GM18873 (cell line): Measurements from ENCODE around the gene GPHN.

Experiments
- ATAC-seq: cut with Tn5 transposase; IDR thresholded peaks from one replicate; pipeline ENCODE4 v1.9.1; 2021; ENCODE audit warnings: mild to moderate bottlenecking, moderate library complexity, moderate number of reproducible peaks; ENCODE audit not compliant: unreplicated experiment, low FRiP score

The GPHN gene

DNA sequence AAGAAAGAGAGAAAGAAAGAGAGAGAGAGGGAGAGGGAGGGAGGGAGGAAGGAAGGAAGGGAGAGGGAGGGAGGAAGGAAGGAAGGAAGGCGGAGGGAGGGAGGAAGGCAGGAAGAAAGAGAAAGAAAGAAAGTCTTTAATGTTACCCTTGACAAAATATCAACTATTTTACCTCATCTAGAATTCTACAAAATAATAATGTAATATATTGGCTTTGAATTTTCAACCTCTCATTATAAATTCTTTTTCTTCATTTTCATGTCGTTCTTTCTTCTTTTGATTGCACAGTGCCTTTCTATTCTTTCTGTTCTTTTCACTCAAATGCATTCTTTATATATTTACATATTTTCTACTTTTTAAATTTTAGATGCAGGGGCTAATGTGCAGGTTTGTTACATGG lies 621.8 kb downstream of the GPHN start:
- ATAC-seq: no peak

DNA sequence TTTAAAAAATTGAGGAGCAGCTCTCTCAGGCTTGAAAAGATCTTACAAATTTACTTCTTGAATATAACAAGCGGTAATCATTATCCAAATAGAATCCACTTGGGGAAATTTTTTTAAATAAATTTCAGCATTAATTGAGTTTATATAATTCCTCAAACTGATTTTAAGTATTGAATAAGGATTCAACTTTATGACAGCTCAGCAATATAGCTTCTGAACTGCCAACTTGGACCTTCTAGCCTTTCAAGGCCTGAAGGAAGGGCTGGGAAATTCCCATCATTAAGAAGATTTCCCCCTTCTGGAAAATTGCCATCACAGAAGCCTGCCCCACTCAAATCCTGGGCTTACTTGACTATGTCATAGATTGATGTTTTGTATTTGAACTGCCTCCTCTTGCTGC lies 623.7 kb downstream of the GPHN start:
- ATAC-seq: no peak

DNA sequence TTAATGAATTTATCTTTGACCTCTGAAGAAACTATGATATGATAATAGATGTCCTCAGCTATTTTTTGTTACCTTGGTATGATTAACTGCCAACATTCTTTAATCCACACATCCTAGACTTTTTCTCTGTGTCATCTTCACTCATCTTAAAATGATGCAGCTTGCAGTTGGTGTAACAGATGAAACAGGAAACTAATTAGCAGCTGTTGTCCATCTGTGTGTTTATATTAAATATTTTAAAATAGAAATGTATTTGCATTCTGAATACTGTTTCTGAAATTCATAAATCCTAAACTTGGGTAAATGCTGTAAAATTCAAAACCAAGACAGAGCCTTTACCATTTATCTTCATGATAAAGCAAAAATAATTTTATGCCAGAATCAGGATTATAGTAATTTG lies 625.2 kb downstream of the GPHN start:
- ATAC-seq: no peak

DNA sequence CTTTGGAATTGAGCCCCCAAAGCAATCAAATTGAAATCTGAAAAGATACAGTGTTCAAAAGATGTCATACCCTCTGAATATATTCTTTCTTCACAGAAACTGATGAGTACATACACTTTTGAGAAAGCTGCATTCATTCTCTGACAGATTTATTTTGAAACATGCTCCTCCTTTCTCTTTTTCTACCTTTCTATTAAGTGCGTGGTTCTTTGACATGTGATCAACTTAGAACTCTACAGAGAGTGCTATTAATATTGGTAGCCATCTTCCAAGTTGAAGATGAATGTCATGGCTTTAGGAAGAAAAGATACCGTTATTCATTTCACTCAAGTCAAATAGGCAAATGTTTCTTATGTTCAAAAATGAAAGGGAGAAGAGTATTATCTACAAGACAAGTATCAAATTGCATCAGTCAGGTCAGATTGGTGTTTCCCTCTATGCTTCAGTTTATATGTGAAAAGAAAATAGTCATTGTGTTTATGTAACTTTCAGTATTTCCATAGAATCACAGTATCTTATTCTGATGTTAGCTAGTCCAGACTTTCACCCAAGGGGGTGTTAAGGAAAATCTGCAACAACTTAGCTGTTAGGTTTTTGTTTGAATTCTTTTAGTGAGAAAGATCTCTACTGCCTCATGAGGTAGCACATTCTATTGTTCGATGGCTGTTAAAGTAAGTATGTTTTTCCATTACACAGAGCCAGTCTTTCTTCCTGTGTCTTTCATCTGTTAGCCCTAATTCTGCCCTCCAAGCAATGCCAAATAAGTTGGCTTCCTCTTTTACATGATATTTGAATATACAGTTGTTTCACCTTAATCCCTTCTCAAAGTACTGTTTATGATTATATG lies 625.9 kb downstream of the GPHN start:
- no peak for ATAC-seq

DNA sequence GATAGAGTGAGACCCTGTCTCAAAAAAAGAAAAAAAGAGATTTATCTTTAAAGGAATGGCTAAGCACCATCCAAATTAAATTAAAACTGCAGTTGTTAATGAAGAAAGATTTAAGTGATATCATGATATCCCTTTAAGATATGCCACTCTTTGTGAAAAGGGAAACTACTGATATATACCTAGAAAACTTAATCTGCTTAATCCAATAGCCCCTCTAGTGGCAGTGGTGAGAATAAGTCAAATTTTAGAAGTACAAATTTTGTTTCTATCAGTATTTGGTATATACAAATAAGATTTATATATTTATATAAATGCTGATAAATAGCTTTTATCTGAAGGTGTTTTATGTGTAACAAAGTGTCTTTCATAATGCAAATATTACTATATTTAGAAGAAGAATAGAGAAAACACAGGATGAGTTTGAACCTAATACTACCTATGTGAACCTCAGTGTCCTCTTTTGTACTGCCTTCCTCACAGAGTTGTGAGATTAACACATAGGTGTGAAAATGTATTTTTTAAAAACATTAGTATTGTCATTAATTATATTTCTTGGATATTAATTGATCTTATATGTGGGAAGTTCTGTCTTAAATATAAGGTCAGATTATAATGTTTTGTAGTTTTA lies 629.9 kb downstream of the GPHN start:
- no peak for ATAC-seq

DNA sequence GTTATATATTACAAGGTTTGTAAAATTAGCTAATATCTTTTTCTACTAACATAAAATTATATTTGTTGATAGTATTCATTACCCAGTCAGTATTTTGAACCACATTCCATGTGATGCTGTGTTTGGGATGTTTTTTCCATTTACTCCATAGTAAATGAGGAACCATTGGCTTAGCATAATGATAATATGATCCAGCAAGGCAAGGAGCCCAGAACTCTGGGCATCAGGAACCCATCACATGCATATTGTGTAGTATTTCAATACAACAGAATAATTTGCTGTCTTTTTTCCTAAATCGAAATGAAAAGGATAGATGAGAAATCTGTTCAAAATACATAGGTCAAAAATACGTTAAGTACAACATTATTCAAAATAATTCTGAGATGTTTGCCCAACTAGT lies 632.6 kb downstream of the GPHN start:
- ATAC-seq: no peak

DNA sequence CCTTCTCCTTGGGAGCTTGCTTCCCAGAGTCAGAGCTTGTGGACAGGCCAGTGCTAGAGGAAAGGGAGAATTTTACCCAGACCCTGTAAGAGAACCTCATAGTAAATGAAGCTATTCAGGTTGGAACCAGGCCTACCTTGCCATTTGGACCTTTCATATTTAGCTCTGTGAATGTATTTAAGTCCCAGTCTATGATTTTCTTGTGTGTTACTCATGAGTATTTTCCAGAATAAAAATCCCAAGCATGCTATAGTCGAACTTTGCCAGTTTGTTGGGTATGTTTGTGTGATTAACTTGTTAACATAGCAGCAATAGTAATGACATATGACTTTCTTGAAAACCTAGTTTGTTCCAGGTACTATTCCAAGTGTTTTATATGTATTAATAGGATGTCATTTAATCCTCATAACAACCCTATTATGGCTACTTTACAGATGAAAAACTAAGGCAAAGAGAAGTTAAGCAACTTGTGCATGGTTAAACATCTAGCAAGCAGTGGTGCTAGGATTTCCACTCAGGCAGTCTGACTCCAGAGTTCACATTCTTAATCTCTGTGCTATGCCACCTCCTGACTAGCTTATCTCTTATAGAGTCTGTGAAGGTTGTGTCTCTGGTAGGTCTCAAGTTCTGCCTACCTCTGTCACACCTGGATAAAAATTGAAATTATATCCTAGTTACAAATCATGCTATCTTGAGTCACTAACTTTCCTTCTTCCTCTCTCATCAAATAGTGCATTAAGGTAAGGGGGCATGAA lies 633.4 kb downstream of the GPHN start:
- no peak for ATAC-seq

DNA sequence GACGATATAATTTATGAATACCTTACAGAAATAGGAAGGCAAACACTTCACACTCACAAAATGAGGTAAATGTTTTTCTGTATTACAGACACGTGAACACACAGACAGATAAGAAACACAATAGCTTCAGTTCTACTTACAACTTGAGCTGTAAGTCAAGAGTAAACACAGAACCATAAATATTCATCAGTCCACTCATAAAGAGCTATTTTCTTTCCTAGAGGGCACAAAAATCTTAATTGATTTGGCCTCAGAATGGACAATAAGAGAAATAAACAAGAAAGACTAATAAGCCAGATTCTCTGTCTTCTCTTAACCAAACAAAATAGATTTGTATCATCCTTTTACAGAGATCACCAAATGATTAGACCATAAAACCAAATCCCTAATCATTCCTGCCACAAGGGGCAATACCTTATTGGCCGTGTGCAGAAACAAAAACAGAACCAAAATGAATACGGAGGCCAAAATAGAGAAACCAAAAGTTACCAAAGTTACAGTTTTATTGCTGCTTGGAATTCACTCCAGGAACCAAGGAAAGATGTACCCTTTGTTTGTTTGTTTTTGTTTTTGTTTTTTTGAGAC lies 643.2 kb downstream of the GPHN start:
- no peak for ATAC-seq

DNA sequence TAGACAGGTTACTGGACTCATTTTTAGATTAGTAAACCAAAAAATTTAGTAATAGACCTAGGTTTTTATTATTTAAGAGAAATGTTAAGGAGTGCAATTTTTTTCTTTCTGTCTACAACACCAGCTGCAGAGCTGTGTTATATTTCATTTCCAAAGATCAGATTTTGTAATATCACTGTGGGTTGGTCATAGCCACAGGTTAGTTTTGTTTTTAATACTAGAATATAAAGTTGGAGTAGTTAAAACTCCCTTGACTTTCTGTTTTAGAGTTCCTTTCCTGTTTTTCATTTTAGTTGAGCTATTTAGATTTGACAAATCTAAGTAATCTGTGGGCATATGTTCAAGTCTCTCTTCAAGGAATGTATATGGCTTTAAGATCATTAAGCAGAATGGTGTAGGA lies 650.6 kb downstream of the GPHN start:
- no peak for ATAC-seq

DNA sequence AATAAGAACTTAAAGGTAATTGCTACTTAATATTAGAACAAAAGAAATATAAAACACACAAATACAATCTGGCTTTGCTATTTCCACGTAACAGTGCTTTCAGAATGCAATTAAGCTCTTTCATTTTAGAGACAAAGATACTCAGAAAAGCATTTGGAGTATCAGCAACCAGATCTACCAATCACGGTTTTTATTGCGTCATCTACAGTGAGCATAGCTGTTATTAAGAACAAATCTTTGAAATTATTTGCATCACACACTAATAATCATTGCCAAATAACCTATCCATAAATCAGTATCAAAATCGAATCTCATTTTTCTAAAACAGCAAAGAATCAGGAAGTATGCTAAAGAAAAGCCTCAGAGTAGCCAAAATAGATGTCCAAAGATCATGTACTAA lies 654.4 kb downstream of the GPHN start:
- ATAC-seq: no peak

DNA sequence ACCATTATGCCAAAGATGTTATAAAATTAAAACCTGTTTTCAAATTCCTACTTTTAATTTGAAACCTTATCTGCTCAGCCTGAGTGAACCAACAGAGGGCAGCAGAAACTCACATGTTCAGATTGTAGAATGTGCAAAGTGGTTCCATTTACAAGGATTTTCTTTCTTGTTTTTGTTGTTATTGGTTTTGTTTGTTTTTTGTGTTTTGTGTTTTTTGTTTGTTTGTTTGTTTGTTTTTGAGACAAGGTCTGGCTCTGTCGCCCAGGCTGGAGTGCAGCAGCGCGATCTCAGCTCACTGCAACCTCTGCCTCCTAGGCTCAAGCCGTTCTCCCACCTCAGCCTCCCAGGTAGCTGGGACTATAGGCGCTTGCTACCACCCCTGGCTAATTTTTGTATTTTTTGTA lies 658.5 kb downstream of the GPHN start:
- no peak for ATAC-seq

DNA sequence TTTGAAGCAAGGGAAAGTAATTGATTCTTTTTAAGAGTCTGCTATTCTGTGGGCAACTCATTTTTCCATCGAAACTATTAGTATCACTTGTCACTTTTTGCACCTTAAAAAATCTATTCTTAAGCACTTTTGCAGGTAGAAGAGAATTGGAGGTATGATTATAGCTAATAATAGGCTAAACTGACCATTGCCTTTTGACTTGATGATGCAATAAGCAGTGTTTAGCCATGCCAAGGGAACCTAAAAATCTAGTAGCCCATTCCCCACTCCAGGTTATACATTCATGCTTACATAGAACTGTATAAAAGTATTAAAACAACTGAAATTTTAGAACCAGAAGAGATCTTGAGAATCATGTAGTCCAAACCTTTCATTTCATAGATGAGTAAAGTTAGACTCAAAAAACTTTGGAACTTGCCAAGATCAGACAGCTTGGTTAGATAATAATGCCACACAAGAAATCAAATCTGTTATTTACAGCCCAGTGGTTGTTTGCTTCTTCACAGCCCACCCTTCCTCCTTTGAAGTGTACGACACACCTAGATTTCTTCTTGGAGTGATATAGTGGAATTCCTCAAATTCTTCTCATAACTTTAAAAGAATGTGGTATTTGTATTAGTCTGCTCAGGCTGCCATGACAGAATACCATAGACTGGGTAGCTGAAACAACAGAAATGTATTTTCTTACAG lies 659.6 kb downstream of the GPHN start:
- no peak for ATAC-seq

DNA sequence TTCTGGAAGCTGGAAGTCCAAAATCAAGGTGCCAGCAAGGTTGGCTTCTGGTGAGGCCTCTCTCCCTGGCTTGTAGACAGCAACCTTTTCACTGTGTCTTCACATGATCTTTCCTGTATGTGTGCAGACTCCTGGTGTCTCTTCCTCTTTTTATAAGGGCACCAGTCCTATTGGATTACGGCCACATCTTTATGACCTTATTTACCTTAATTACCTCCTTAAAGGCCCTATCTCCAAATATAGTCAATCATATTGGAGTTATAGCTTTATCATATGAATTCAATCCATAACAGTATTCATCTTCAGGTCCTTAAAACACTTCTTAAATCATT lies 660.1 kb downstream of the GPHN start:
- ATAC-seq: no peak

DNA sequence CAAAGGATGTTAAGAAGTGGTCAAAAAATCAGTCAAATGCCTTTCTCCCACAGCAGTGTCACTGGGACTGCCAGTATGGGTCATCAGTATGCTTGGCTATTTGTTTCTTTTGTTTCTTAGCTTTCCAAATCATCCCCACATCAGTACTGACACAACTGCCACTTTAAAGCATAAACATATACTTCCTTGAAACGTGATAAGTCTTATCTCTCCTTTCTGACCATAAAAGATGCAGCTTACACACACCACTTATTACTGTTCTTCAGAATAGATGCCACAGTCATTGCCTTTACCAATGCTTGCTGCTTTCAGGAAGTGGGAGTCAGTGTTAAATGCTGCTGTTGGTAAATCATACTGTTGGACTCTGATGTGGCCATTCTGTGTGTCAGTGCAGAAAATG lies 662.7 kb downstream of the GPHN start:
- ATAC-seq: no peak

DNA sequence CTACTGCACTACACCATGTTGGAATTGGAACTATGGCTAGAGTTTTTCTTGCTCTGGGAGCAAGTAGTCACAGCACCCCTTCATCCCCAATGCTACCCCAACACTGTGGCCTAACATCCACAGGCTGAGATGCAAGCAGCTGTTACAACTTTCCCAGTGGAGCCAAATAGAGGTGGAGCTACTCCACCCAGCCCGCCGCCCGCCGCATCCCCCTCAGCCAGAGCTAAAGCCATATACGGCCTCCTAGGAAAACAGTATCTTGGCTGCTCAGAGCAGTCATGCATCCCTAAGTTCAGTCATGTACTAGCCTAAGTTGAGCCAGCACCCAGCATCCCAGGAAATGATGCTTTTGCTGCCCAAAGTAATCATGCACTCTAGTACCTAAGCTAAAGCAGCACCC lies 664.1 kb downstream of the GPHN start:
- no peak for ATAC-seq

DNA sequence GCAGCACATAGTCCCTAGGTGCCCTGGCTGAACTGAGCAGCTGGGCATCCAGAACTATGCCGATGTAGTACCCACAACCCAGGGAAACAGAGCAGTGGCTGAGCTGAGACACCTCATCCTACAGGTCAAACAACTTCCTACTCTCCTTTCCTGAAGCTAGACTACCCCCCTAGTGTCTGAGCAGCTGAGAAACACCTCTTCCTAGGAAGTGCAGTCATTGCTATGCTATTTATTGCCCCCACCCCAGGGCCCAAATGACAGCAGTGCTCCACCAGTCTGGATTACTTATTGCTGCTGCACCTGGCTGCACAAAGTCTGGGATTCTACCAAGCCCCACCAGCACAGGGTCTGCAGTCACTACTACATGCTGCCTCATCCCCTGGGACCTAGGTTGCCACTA lies 664.6 kb downstream of the GPHN start:
- ATAC-seq: no peak

DNA sequence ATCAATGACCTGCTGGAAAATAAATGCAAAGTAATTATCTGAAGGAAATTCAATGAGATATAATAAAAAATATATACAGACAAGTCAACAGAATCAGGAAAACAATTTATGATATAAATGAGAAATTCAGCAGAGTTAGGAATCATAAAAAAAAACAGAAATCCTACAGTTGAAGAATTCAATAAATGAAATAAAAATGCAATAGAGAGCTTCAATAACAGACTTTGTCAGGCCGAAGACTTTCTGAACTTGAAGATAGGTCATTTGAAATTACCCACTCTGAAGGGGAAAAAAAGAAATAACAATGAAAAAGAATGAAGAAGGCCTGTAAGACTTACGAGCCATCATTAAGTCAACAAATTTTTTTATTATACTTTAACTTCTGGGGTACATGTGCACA lies 665.8 kb downstream of the GPHN start:
- no peak for ATAC-seq

DNA sequence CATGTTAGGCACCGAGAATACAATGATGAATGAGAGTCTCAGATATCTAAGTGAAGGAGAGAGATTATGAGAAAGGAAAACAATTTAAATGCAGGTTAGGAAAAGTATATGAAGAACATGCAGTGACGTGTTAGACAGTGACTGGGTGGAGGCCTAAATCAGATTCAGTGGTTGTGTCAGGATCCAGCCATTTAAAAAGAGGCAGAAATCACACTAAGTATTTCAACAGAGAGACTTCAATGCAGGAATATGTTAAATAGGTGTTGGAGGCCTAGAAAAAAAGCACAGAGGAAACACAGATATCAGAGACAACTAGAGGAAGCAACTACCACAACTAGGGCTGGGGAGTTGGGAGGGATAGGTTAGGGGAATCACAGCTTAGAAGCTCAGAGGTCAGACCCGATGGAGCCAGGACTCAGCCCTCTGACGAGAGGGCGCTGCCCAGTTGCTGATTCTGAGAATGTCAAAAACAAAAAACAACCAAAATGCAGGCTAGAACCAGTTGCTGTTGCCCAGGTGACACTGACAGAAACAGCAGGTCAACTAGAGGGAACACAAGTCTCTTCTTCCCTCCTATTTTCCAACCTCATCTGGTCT lies 678.3 kb downstream of the GPHN start:
- no peak for ATAC-seq

DNA sequence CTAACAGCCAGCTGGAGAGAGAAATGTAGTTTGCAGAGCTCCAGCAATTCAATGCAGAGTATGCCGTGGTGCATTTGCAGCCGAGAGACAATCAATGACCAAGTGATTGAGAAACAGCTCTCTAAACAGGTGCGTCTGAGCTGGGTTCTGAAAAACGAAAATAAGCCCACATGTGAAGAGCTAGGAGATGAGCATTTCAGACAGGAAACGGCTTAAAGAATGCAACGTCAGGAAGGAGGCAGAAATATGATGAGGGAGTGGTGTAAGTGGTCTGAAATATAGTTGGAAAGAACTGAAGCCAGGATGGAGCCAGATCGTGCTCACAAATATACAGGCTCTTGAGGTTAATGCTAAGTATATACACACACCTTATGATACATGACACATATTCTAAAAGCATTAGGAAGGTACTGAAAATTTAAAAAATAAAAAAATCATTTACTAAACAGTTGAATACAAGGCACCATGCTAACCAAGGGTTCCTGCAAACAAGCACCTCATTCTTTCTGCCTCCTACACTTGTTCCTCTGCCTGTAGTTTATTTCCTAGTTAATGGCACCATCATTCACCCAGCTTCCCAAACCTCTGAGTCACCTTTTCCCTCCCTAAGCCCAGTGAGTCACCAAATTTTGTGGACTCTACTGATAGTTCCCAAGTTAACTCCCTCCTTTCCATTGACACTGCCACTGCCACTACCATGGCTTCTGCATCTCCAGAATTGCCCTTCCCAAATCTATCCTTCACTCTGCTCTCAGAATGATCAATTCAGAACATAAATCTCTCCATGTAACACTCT lies 679.0 kb downstream of the GPHN start:
- no peak for ATAC-seq

DNA sequence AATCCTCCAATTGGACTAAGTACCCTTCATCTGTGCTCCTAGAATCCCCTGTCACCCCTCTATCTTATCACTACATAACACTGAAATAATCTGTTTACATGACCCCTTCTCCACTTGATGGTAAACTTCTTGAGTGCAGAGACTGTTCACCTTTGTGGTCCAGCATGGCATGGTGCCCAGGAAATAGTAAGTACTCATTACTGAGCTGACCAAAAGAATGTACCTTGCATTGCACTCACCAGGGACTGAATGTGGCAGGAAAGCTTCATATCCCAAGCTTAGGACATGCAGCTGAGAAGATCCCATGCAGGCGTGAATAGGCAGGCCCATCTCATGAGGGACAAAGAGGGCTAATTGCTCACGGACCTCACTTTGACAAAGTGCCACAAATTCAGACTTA lies 679.9 kb downstream of the GPHN start:
- no peak for ATAC-seq
